22Rv1 (cell line): Measurements from ENCODE around the gene EDC4.

Experiments used
- H3K27ac ChIP-seq: fragments of 450-650 bp; 2 replicates; pipeline ENCODE4 v1.5.1; 2017
- ZFX ChIP-seq: fragments of 450-650 bp; IDR thresholded peaks from 2 replicates; pipeline ENCODE4 v1.6.1; 2017; ENCODE audit warnings: antibody characterized with exemption, borderline replicate concordance
- TF ChIP-seq, protein P1 (sequence below): fragments of 450-650 bp; IDR thresholded peaks from 2 replicates; pipeline ENCODE4 v1.5.1; 2017; ENCODE audit warnings: mild to moderate bottlenecking

Gene EDC4

DNA sequence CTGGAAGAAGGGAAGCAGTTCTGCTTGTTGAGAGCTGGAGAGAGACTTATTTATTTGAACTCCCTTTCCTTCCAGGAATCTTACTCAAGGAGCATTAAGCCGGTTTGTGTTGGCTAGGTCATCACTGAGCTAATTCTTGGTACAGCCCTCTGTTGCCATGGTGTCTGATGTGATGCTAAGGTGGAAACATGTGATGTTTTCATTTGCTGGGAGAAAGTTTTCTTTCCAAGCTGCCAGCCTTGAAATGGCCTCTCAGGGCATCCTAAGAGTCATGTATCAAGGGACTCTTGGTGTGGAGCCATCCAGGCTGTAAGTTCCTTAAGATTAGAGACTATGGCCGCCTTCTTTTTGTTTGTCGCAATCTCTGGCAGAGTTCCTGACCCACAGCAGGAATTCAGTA, 24.4 kb downstream of the EDC4 start:
- no peak overlapping the region for H3K27ac ChIP-seq
- TF ChIP-seq, protein P1, sequence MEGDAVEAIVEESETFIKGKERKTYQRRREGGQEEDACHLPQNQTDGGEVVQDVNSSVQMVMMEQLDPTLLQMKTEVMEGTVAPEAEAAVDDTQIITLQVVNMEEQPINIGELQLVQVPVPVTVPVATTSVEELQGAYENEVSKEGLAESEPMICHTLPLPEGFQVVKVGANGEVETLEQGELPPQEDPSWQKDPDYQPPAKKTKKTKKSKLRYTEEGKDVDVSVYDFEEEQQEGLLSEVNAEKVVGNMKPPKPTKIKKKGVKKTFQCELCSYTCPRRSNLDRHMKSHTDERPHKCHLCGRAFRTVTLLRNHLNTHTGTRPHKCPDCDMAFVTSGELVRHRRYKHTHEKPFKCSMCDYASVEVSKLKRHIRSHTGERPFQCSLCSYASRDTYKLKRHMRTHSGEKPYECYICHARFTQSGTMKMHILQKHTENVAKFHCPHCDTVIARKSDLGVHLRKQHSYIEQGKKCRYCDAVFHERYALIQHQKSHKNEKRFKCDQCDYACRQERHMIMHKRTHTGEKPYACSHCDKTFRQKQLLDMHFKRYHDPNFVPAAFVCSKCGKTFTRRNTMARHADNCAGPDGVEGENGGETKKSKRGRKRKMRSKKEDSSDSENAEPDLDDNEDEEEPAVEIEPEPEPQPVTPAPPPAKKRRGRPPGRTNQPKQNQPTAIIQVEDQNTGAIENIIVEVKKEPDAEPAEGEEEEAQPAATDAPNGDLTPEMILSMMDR = no peak
- no peak for TF ChIP-seq ZFX

DNA sequence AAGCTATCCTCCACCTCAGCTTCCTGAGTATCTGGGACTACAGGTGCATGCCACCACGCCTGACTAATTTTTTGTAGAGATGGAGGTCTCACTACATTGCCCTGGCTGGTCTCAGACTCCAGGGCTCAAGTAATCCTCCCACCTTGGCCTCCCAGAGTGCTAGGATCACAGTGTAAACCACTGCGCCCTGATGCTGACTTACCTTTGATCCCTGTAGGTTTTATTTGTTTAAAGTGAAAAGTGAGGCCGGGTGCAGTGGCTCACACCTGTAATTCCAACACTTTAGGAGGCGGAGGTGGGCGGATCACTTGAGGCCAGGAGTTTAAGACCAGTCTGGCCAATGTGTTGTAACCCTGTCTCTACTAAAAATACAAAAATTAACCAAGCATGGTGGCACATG, 28.9 kb downstream of the EDC4 start:
- TF ChIP-seq, protein P1 = no peak
- TF ChIP-seq ZFX = no peak
- H3K27ac ChIP-seq = no peak overlapping the region

DNA sequence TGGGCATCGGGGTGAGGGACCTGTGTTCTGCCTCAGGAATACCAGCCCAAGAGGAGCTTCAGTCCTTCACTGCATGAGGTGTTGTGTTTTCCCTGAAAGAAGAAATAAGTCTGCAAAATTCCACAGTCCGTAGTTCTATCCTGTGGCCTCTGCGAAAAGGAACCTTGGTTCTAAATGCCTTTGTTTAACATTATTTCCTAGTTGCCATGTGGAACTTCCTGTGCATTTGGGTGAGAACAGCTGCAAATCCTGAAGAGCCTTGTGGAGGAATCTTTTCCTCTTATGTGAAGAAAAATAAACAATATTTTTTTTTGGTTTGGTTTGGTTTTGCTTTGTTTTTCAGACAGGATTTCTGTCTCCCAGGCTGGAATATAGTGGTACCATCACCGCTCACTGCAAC, 30.0 kb downstream of the EDC4 start:
- TF ChIP-seq, protein P1 = no peak
- TF ChIP-seq ZFX = no peak
- H3K27ac ChIP-seq = no peak overlapping the region

DNA sequence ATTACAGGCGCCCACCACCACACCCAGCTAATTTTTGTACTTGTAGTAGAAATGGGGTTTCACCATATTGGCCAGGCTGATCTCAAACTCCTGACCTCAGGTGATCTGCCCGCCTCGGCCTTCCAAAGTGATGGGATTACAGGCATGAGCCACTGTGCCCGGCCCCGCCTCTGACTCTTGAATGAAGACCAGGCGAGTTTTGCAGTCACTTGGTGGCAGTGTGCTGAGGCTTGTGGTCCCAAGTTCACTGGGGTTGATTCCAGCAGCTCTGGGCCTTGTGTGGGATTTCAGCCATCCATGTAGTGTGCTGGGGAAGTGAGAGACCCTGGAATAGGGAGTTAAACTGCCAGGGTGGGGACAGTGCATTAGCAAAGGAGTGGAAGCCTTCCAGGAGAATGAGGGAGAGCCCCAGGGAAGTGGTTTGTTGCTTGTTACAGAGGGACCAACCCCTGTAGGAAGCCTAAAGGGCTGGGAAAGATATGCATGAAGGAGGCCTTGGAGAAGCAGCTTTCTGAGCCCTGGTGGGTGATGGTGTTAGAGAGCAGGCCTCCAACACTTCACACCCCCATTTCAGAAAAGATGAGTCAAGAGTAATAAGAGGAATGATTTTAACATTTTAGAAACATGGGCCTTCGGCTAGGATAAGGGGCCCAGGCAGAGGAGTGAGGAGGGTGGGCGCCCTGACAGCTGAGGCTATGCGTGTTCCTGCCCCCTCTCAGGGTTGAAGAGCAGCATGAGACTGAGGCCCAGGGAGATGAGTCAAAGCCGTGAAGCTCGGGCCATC, 34.7 kb downstream of the EDC4 start:
- H3K27ac ChIP-seq = no peak overlapping the region
- TF ChIP-seq, protein P1 = no peak
- no peak for TF ChIP-seq ZFX

DNA sequence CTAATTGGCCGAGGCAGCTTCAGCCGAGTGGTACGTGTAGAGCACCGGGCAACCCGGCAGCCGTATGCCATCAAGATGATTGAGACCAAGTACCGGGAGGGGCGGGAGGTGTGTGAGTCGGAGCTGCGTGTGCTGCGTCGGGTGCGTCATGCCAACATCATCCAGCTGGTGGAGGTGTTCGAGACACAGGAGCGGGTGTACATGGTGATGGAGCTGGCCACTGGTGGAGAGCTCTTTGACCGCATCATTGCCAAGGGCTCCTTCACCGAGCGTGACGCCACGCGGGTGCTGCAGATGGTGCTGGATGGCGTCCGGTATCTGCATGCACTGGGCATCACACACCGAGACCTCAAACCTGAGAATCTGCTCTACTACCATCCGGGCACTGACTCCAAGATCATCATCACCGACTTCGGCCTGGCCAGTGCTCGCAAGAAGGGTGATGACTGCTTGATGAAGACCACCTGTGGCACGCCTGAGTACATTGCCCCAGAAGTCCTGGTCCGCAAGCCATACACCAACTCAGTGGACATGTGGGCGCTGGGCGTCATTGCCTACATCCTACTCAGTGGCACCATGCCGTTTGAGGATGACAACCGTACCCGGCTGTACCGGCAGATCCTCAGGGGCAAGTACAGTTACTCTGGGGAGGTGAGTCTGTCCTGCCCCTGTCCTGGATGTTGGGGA, 36.3 kb downstream of the EDC4 start:
- no peak overlapping the region for H3K27ac ChIP-seq
- TF ChIP-seq ZFX = no peak
- TF ChIP-seq, protein P1 = no peak

DNA sequence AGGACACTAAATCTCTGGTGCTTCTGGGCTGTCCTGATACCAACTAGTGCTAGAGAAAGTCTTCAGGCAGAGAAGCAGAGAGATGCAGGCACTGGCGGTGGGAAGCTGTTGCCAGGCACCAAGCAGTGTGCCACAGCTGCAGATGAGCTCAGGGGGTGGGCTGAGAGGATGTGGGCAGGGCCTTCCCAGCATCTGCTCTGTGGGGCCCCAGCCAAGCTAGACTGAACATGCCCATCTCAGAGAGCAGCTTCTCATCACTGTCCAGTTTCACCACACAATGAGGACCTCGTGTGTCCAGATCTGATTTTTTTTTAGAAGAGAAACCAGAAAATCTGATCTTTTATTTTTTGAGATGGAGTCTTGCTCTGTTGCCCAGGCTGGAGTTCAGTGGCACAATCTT, 37.3 kb downstream of the EDC4 start:
- TF ChIP-seq, protein P1 = no peak
- TF ChIP-seq ZFX = no peak
- H3K27ac ChIP-seq = no peak overlapping the region
